ENCODE results near the gene DOCK2. TPM values are rescaled to one million over a fixed set of nuclear protein-coding genes. Genes with fewer than 3 reads are reported as not detected.

Gene DOCK2
- polyA plus RNA-seq, 1 of the 3 experiments (the other 2 are of a cell fraction), result 3.8 TPM

DNA sequence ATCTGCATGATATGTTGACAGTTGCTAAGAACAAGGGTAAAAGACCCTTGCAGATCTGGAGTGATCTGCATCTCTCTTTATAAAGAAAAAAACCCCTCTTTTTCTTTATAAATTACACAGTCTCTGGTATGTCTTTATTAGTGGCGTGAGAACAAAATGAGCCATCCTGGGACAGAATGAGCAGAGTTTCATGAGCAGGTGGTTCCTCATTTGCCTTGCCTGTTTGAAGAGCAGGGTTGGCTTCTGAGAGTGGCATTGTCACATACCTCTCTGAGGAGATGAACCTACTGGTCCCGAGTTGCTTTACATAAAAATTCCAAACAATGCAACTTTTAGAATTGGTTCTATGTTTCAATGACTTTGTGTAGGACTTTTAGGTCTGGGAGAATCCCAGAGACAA lies 249.0 kb downstream of the DOCK2 start (continued):
- TF ChIP-seq JUND (IDR thresholded peaks at IDR 0.05), result no peak
- TF ChIP-seq POLR2AphosphoS5 (IDR thresholded peaks at IDR 0.05; ENCODE audit: low read depth, low read length), result no peak
- TF ChIP-seq, protein P1, sequence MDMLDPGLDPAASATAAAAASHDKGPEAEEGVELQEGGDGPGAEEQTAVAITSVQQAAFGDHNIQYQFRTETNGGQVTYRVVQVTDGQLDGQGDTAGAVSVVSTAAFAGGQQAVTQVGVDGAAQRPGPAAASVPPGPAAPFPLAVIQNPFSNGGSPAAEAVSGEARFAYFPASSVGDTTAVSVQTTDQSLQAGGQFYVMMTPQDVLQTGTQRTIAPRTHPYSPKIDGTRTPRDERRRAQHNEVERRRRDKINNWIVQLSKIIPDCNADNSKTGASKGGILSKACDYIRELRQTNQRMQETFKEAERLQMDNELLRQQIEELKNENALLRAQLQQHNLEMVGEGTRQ (IDR thresholded peaks at IDR 0.05; ENCODE audit: borderline replicate concordance, low read depth, low read length), result no peak
- TF ChIP-seq GATA2 (CRISPR knock-in tag; IDR thresholded peaks at IDR 0.05), result no peak
- TF ChIP-seq RCOR1 (IDR thresholded peaks at IDR 0.05; ENCODE audit: low read length), result no peak
- TF ChIP-seq CTCF (IDR thresholded peaks at IDR 0.05), result no peak
- no peak for TF ChIP-seq RXRA (IDR thresholded peaks at IDR 0.05; ENCODE audit: borderline replicate concordance, low read depth)
- no peak for TF ChIP-seq ELF1 (IDR thresholded peaks at IDR 0.05)
- no peak for TF ChIP-seq RAD21 (IDR thresholded peaks at IDR 0.05; ENCODE audit: low read length)

GRCh38 chr5:169886677-169887076 lies 249.6 kb downstream of the DOCK2 start:
- Histone ChIP-seq H3K27ac (ENCODE audit: low read depth in 2 of 2, low read length in 1 of 2) (no peak overlapping the region), H3K79me2 (ENCODE audit: insufficient read depth) (peaks cover 19% of the 10 kb centered on the region; the same call in 1 of the 2 replicates), H3K4me3 (ENCODE audit: low read depth in 2 of 2, low read length in 1 of 2) (no peak overlapping the region), H3K9me3 (no peaks in the 10 kb centered on the region), H3K4me1 (ENCODE audit: control insufficient read depth in 1 of 2, insufficient read depth in 2 of 2, low read depth in 1 of 2, low read length in 1 of 2) (no peaks in the 10 kb centered on the region), H3K27me3 (ENCODE audit: insufficient read depth) (no peaks in the 10 kb centered on the region), H3F3A (replicated peaks; ENCODE audit: insufficient read depth) (no peaks in the 10 kb centered on the region), H2AFZ (ENCODE audit: low read depth) (no peak overlapping the region), H3K9me2 (no peaks in the 10 kb centered on the region), H3K4me2 (no peak overlapping the region), H3K36me3 (replicated peaks in 1 of 2; ENCODE audit: control insufficient read depth in 1 of 2, insufficient read depth in 2 of 2, low read length in 1 of 2) (peaks cover 0 to 31% of the 10 kb centered on the region in 2 experiments), H4K20me1 (ENCODE audit: insufficient read depth) (no peaks in the 10 kb centered on the region), H3K9ac (no peak overlapping the region)
- DNase-seq, result no peak
- ChIA-PET CTCF (interaction anchor here (0.6 to 1.2 kb wide), 2 partner anchors 26 to 294 kb away, joined by 3 read pairs; no protein-coding TSS in a partner anchor), POLR2A (no interaction called here)
- 94% methylated on average over 4 of the region's 4 CpGs for WGBS (ENCODE audit: low lambda C conversion rate)
- no peak for TF ChIP-seq RXRA (IDR thresholded peaks at IDR 0.05; ENCODE audit: borderline replicate concordance, low read depth)
- TF ChIP-seq CTCF (IDR thresholded peaks at IDR 0.05), result no peak
- TF ChIP-seq MEF2A (IDR thresholded peaks at IDR 0.05; ENCODE audit: borderline replicate concordance, low read depth), result no peak
- no peak for TF ChIP-seq FOXJ3 (CRISPR knock-in tag; IDR thresholded peaks at IDR 0.05)
- TF ChIP-seq EP300 (IDR thresholded peaks at IDR 0.05; ENCODE audit: borderline replicate concordance in 1 of 2, low read depth in 1 of 2, low read length in 1 of 2), result no peak
- TF ChIP-seq JUND (IDR thresholded peaks at IDR 0.05), result no peak
- TF ChIP-seq RFX5 (IDR thresholded peaks at IDR 0.05; ENCODE audit: low read length), result no peak
- TF ChIP-seq RAD21 (IDR thresholded peaks at IDR 0.05; ENCODE audit: low read length), result no peak
- TF ChIP-seq NFIC (IDR thresholded peaks at IDR 0.05; ENCODE audit: borderline replicate concordance), result no peak
- TF ChIP-seq ELF1 (IDR thresholded peaks at IDR 0.05), result no peak
- no peak for TF ChIP-seq RCOR1 (IDR thresholded peaks at IDR 0.05; ENCODE audit: low read length)
- TF ChIP-seq TCF12 (IDR thresholded peaks at IDR 0.05), result no peak
- no peak for TF ChIP-seq TEAD4 (IDR thresholded peaks at IDR 0.05; ENCODE audit: borderline replicate concordance, insufficient read depth)
- no peak for TF ChIP-seq USF1 (IDR thresholded peaks at IDR 0.05; ENCODE audit: borderline replicate concordance, low read depth)

Data from SK-N-SH (cell line).